Measurements from ENCODE around the gene KIF3A. TPM values are rescaled to one million over a fixed set of nuclear protein-coding genes. Genes with fewer than 3 reads are reported as not detected.

The KIF3A gene
- total RNA-seq, 2 donors from 2014 or later: 20.0 to 26.9 TPM

DNA sequence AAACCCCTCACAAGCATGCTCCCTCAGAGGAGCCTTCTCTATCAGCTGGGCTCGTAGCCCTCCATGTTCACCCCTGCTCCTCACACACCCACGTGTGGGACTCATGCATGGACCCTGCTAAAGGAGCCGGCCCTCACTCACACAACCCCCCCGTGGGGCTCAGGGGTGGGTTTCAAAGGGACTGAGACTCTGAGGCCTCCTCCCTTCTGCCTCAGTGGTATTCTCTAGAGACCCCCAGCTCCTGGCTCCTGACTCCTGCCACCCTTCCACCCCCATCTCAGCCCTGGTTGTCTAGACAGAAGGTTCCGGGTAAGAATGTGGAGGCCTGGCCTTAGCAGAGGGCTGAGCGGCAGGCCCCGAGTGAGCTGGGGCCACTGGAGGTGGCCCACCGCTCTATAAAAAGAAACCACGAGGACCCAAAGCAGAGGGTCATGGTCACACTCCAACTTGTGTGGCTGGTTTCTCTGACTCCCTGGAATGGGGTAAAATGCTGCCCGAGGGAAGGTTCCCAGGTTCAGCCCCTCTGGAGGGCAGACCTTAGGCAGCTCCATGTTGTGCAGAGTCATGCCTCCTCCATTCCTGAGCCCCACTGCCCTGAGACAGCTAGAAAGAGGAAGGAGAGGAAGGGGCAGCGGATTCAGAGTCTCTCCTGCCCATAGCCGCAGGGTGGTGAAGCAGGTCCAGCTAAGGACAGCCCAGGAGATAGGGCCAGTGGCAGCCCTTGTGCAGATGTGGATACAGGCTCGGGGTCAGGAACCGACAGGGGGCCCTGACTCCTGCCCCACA is 28.9 kb upstream of the KIF3A start:
- DNase-seq: no peak
- no peaks in the 10 kb centered on the region for H3K4me1 Mint-ChIP-seq (ENCODE audit: low read depth)
- H3K9me3 Mint-ChIP-seq: no peaks in the 10 kb centered on the region
- H3K27ac Mint-ChIP-seq: no peak overlapping the region
- H3K27me3 Mint-ChIP-seq (ENCODE audit: low read depth): no peaks in the 10 kb centered on the region
- ATAC-seq (replicated peaks in 1 of 2): no peak
- H3K36me3 Mint-ChIP-seq (ENCODE audit: insufficient read depth in 2 of 2): no peaks in the 10 kb centered on the region
- H3K4me3 Mint-ChIP-seq: no peak overlapping the region

DNA sequence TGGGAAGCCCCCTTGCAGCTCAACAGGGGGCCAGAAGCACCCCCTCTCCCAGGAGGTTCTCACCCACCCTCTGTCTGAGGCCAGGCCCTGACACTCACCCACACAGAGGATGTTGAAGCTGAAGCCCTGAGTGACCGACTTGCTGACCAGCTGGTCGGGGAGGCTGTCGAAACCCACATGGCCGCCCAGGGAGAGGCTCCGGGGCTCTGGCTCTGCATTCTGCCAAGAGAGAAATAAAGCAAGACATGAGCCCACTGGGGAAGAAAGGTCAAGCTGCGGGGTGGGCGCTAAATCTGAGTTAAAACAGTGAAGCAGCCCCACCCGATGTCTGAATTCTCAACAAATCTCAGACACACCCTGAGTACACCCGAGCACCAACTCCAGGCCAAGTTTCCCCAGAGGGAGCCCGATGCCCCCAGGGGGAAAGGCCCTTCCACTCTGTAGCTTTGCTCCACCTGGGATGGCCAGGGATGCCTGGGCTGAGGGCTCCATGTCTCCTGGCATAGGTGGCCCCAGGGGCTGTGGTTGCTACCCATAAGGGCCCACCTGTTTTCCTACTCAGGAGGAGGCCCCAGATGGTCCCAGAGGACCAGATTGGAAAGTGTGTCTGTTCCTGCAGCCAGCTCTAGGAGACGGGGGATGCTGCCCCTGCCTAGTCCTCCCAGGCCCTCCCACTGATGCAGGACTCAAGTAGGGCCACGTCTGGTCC is 28.1 kb upstream of the KIF3A start:
- Mint-ChIP-seq H3K9me3 (no peaks in the 10 kb centered on the region), H3K36me3 (ENCODE audit: insufficient read depth in 2 of 2) (peaks cover 0 to 2% of the 10 kb centered on the region in 2 donors), H3K27ac (no peak overlapping the region), H3K4me3 (no peak overlapping the region), H3K27me3 (ENCODE audit: low read depth) (no peaks in the 10 kb centered on the region), H3K4me1 (ENCODE audit: low read depth) (no peaks in the 10 kb centered on the region)
- ATAC-seq (replicated peaks in 1 of 2) (no peak), DNase-seq (no peak)

DNA sequence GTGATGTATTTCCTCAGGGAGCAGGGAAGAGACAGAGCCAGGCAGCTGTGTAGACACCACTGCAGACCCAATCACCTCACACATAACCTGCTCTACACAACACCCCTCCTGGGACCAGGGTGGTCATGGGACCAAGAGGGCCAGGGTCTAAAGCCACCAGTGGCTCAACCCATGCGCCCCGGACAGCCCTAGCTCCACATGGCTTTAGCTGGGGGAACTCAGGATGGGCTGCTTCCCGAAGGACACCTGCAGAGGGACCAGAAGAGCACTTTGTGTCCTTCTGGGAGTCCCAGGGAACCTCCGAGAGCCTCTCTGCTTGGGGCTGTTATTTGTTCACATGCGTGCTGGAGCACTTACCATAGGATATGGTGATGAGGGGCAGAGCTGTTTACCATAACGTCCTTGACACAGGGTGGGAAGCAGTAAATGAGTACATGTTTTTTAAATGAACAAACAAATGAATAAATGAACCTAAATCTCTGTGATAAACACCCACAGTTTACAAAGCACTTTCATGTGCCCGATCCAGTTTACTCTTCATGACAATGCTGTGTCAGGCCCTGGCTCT is 27.4 kb upstream of the KIF3A start:
- Mint-ChIP-seq H3K27me3 (ENCODE audit: low read depth) (no peaks in the 10 kb centered on the region), H3K36me3 (ENCODE audit: insufficient read depth in 2 of 2) (peaks cover 0 to 2% of the 10 kb centered on the region in 2 donors), H3K4me3 (no peak overlapping the region), H3K9me3 (no peaks in the 10 kb centered on the region), H3K27ac (no peak overlapping the region), H3K4me1 (ENCODE audit: low read depth) (no peaks in the 10 kb centered on the region)
- ATAC-seq (replicated peaks in 1 of 2) (no peak), DNase-seq (no peak)

DNA sequence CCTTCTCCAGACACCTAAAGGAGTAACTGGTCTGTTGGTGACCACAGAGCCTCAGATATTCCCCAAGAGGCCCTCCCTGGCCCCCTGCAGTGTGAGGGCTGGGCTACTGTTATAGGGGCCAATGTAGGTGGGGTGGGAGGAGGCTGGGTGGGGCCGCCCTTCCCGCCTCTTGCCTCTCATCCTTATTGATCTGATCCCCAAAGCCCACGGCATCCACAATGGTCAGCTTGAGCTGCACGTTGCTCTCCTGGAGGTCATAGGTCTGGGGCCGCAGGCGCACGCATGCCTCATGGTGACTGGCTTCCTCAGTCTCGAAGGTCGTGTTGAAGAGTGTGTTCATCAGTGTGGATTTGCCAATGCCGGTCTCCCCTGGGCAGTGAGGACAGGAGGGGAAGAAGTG is 26.7 kb upstream of the KIF3A start:
- H3K36me3 Mint-ChIP-seq (ENCODE audit: insufficient read depth in 2 of 2): peaks cover 0 to 2% of the 10 kb centered on the region in 2 donors
- H3K4me3 Mint-ChIP-seq: no peak overlapping the region
- no peaks in the 10 kb centered on the region for H3K4me1 Mint-ChIP-seq (ENCODE audit: low read depth)
- DNase-seq (no peak), ATAC-seq (replicated peaks in 1 of 2) (no peak)
- H3K9me3 Mint-ChIP-seq: no peaks in the 10 kb centered on the region
- H3K27me3 Mint-ChIP-seq (ENCODE audit: low read depth): no peaks in the 10 kb centered on the region
- no peak overlapping the region for H3K27ac Mint-ChIP-seq

DNA sequence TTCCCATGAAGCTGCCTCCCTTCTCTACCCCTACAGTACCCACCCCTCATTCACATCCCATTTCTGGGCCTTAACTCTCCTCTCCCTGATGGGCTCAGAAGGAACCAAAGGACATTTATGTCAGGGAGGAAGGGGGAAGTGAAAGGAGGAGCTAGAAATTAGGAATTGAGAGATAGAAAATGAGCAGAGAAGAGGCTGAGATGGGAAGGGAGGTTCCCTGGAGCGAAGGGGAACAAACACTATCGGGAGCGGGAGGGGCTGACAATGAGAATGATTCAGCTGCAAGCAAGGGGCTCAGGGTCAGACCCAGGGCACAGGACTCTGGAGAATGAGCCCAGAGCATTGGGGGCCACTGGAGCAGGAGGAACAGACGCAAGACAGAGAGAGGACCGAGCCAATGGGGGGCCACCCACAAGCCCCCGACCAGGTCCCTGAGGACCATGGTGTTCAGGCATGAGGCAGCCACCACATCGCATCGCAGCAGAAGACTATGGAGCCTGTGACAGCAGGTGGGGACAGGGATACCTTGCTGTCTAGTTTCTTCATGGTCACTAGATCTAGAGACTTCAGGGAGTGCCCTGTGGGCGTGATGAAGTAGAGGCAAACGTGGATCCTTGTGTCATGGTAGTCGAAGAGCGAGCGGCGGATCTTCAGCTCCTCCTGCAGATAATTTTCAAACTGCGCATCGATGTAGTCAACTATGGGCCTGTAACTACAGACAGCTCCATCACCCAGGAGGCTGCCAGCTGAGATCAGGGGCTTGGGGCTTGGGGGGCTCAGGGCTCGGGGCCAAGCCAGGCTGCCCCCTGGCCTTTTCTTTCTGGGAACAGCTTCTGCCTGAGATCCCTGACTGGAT is 26.1 kb upstream of the KIF3A start:
- H3K4me3 Mint-ChIP-seq: no peak overlapping the region
- ATAC-seq (replicated peaks in 1 of 2) (no peak), DNase-seq (no peak)
- no peaks in the 10 kb centered on the region for H3K27me3 Mint-ChIP-seq (ENCODE audit: low read depth)
- H3K27ac Mint-ChIP-seq: no peak overlapping the region
- no peaks in the 10 kb centered on the region for H3K9me3 Mint-ChIP-seq
- H3K4me1 Mint-ChIP-seq (ENCODE audit: low read depth): no peaks in the 10 kb centered on the region
- H3K36me3 Mint-ChIP-seq (ENCODE audit: insufficient read depth in 2 of 2): peaks cover 0 to 2% of the 10 kb centered on the region in 2 donors

DNA sequence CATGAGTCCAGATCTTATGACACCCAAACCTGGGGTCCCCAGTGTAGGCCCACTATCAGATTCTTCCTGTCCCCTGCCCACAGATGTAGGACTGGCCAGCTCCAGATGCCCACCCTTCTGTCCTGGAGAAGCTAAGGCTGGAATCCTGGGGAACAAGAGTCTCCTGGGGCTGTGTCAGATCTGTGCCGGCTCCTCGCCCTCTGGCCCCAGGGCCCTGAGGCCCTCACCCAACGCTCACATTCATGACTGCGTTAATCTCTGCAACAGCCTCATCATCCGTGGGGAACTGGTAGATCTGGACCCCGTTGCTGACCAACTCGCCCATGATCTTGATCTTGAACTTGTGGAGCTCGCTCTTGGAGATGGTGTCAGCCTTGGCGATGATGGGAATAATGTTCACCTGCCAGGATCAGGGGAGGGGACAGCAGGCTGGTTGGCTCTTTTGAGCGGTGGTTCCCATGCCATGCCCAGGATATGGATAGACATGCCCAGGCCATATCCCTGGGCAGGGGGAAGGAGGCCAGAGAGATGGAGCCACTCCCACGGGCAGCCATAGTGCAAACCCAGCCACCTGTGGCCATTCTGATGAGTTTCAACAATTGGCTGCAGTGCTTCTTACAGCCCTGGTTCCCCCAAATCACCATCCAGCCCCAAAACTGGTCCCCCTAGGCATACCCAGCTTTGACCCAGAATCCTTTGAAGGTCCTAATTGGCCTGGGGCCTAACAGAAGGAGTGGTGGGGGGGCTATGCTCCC is 25.1 kb upstream of the KIF3A start:
- DNase-seq: no peak
- no peaks in the 10 kb centered on the region for H3K9me3 Mint-ChIP-seq
- no peak overlapping the region for H3K27ac Mint-ChIP-seq
- H3K27me3 Mint-ChIP-seq (ENCODE audit: low read depth): no peaks in the 10 kb centered on the region
- no peak for ATAC-seq (replicated peaks in 1 of 2)
- H3K36me3 Mint-ChIP-seq (ENCODE audit: insufficient read depth in 2 of 2): peaks cover 0 to 2% of the 10 kb centered on the region in 2 donors
- H3K4me3 Mint-ChIP-seq: no peak overlapping the region
- no peaks in the 10 kb centered on the region for H3K4me1 Mint-ChIP-seq (ENCODE audit: low read depth)

DNA sequence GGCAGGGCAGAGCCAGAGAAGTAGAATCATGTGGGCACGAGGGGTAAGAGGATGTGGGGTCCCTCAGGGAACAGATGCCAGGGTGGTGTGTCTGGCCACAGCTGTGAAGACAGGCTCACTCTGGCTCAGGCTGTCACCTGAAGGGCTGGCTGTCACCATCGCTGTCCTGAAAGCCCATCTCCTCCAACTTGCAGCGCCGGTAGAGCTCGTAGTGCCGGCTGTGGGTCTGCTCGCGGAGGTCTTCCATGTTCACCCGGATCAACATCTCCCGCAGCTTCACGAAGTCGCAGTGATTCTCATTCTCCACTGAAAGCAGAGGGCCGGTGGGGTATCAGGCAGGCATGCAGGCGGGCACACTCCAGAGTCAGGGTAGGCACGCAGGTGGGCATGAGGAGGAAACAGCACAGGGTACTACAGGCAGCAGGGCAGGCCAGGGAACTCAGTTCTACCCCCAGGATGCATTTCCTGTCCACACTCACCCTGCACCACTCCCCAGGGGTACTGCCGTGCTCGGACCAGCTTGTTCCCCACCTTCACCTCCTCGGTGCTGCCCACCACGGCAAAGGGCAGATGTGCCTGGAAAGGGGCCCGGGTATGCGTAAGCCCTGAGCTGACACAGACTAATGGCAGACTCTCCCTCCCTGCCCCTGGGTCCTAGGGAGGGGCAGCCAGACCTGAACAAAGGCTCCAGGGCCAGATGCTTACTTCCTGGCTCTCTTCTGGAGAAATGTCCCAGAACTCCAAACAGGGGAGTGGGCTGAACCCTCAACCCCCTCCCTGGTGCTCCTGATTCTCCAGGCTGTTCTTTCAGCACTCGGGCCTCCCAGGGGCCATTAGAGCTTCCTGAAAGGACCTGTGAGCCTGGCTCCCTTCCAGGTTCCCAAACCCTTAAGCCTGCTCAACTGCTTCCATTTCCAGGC is 24.2 kb upstream of the KIF3A start:
- Mint-ChIP-seq H3K27me3 (ENCODE audit: low read depth) (no peaks in the 10 kb centered on the region), H3K4me3 (no peak overlapping the region), H3K27ac (no peak overlapping the region), H3K9me3 (no peaks in the 10 kb centered on the region), H3K36me3 (ENCODE audit: insufficient read depth in 2 of 2) (peaks cover 0 to 2% of the 10 kb centered on the region in 2 donors), H3K4me1 (ENCODE audit: low read depth) (no peaks in the 10 kb centered on the region)
- DNase-seq (no peak), ATAC-seq (replicated peaks in 1 of 2) (no peak)

DNA sequence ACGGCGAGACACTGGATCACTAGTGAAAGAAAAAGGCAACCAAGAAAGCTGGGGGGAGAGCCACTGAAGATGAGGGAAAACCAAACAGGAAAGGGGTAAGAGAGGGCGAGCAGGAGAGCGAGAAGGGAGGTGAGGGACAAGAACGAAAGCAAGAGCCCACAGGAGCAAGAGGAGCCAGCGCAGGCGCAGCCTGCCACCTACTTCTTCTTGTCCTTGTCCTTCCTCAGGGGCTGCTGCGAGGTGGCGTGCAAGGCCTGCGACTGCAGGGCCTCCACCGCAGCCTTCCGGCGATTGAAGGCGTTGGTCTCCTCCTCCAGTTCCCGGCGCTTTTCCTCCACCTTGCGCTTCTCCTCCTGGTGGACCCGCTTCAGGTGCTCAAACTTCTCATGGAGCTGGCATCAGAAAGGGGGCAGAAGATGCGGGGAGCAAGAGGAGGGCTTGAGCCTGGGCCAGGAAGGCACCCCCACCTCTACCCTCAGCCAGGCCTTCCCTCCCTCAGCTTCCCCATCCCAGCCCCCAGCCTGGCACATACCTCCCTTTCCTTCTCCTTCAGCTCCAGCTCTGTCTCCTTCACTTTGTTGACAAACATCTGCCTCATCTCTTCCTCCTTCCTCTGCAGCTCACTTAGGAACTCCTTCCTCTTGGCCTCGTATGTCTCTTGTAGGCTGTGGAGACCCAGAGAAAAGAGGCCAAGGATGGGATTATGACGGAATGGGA is 23.4 kb upstream of the KIF3A start:
- DNase-seq: no peak
- Mint-ChIP-seq H3K9me3 (no peaks in the 10 kb centered on the region), H3K36me3 (ENCODE audit: insufficient read depth in 2 of 2) (peaks cover 0 to 2% of the 10 kb centered on the region in 2 donors), H3K27ac (no peak overlapping the region), H3K4me1 (ENCODE audit: low read depth) (no peaks in the 10 kb centered on the region), H3K27me3 (ENCODE audit: low read depth) (no peaks in the 10 kb centered on the region), H3K4me3 (no peak overlapping the region)
- ATAC-seq (replicated peaks in 1 of 2): no peak

DNA sequence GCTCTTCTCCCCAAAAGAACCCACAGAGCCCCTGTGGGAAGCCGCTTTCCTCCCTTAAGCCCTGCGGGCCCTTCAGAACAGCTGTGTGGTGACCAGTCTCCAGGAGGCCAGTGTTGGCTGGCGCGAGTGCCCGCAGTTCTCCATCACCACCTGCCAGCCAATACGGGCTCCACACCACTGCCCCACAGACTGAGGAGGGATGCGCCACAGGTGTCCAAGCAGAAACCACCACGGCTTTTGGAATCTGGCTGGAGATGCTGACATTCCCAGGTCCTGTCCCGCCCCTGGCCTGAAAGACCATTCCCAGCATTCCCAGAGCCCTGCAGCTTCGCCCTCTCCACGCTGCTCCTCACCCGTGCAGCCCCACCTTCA is 22.7 kb upstream of the KIF3A start:
- Mint-ChIP-seq H3K9me3 (no peaks in the 10 kb centered on the region), H3K27ac (no peak overlapping the region), H3K27me3 (ENCODE audit: low read depth) (no peaks in the 10 kb centered on the region), H3K4me3 (no peak overlapping the region), H3K36me3 (ENCODE audit: insufficient read depth in 2 of 2) (peaks cover 0 to 2% of the 10 kb centered on the region in 2 donors), H3K4me1 (ENCODE audit: low read depth) (peaks cover 4% of the 10 kb centered on the region)
- DNase-seq: no peak
- ATAC-seq (replicated peaks in 1 of 2): no peak

DNA sequence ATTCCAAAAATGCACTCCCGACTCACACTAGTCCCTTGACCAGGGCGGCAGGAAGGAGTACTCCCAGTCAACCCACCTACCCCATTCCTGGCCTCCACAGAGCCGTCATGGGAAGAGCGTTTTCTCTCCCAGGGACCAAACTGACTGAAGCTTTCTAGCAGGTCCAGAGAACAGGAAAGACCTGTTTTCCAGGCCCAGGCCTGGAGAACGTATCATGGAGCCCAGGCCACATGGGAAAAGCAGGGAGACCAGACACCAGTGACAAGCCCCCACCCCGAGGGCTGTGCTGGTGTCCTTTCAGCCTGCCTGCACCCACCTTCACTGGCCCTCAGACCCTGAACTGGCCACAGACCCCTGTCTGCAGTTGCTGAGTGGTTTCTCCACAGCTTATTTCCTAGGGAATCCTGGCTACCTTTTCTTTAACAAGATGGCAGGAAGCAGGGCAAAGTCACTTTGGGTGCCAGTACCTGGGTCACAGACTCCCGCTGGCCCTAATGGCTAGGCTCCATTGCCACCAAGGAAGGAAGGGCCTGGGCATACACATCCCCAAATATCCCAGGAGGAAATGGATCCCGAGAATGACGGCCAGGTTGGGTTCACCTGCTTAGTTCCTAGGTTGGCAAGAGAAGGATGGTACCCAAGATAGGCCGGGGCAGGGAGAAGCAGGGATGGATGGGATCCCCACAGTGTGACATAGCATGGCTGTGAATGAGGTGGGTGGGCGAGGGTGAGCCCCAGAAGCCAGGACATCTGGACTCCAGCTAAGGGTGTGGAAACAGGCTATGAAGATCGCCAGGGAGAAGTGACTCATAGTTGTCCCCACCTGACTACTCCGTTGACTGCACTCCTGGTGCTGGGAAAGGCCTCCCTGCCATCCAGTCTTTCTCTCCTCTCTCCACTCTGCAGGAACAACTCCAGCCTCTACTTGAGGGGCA is 22.0 kb upstream of the KIF3A start:
- Mint-ChIP-seq H3K4me1 (ENCODE audit: low read depth) (peaks cover 10% of the 10 kb centered on the region), H3K36me3 (ENCODE audit: insufficient read depth in 2 of 2) (peaks cover 0 to 2% of the 10 kb centered on the region in 2 donors), H3K27ac (no peak overlapping the region), H3K27me3 (ENCODE audit: low read depth) (no peaks in the 10 kb centered on the region), H3K4me3 (no peak overlapping the region), H3K9me3 (no peaks in the 10 kb centered on the region)
- DNase-seq (no peak), ATAC-seq (replicated peaks in 1 of 2) (no peak)

Measured in activated T-cell treated with anti-CD3 and anti-CD28 coated beads, Interleukin-2, amount 50 U/mL, for 72 hours (primary cell).